ENCODE measurements around the gene MAGI2. TPM values are rescaled to one million over a fixed set of nuclear protein-coding genes. Genes with fewer than 3 reads are reported as not detected.

MAGI2 gene
- total RNA-seq, 1 experiment from 2014 or later, result 14.3 TPM

DNA sequence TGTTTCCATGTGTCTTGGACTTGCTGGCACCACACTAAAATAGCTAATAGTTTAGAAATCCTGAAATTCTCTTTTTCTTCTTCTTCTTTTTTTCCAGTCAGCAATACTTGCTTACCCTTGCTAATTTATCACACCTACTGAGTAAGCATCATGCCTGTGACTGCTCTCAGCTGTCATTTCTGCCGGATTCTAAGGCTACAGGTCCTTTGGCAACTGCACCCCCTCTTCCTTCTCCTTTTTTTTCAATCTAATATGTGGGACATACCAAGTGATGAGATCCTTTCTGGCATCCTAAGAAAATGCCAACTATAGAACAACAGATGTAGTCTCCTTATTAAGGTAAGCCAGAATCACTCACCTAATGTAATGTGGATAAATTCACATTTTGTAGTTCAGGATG, 444.7 kb downstream of the MAGI2 start:
- Histone ChIP-seq H2AFZ (ENCODE audit: low read length) (no peak overlapping the region), H3K9me3 (ENCODE audit: control insufficient read depth, low read depth, low read length) (no peaks in the 10 kb centered on the region), H2BK20ac (ENCODE audit: low read depth, low read length, poor library complexity, severe bottlenecking) (no peak overlapping the region), H2AK5ac (ENCODE audit: insufficient read length, low read length) (no peak overlapping the region), H3K27me3 (ENCODE audit: insufficient read depth, low read length) (no peaks in the 10 kb centered on the region), H4K8ac (replicated peaks; ENCODE audit: insufficient read length, low read depth, low read length) (no peak overlapping the region), H3K23me2 (ENCODE audit: insufficient read length, low read depth, low read length, poor library complexity, severe bottlenecking) (no peaks in the 10 kb centered on the region), H3K4me2 (ENCODE audit: insufficient read depth, insufficient read length, low read length) (no peak overlapping the region), H3K18ac (ENCODE audit: insufficient read length, low read depth, low read length) (no peak overlapping the region), H2BK120ac (ENCODE audit: low read depth, low read length, poor library complexity, severe bottlenecking) (no peak overlapping the region), H3K4me1 (ENCODE audit: insufficient read depth, low read length) (no peaks in the 10 kb centered on the region), H3K14ac (ENCODE audit: insufficient read depth, low read length) (no peak overlapping the region), H3T11ph (ENCODE audit: low read length) (no peak overlapping the region), H4K5ac (ENCODE audit: insufficient read length, low read depth, low read length) (no peak overlapping the region), H3K27ac (ENCODE audit: insufficient read length, low read depth, low read length) (no peak overlapping the region), H3K9ac (ENCODE audit: extremely low read depth, insufficient read length, low read length) (no peak overlapping the region), H3K4ac (ENCODE audit: low read depth, low read length) (no peak overlapping the region), H4K91ac (ENCODE audit: insufficient read length, low read depth, low read length) (no peak overlapping the region), H3K56ac (ENCODE audit: insufficient read length, low read depth, low read length) (no peak overlapping the region), H3K79me2 (ENCODE audit: insufficient read depth, low read length) (no peaks in the 10 kb centered on the region), H2BK5ac (ENCODE audit: insufficient read length, low read length) (no peak overlapping the region), H2BK12ac (ENCODE audit: insufficient read length, low read depth, low read length) (no peak overlapping the region), H3K79me1 (ENCODE audit: insufficient read depth, low read depth, low read length, poor library complexity, severe bottlenecking) (no peaks in the 10 kb centered on the region), H3K23ac (ENCODE audit: insufficient read length, low read depth, low read length) (no peak overlapping the region), H4K20me1 (ENCODE audit: control insufficient read depth, insufficient read depth, insufficient read length) (no peaks in the 10 kb centered on the region), H2BK15ac (ENCODE audit: low read depth, low read length) (no peak overlapping the region)
- no CpG with 5 or more reads among the region's 1 CpG for WGBS (ENCODE audit: extremely low coverage, insufficient read length, low lambda C conversion rate)
- H3K9me3 Mint-ChIP-seq, result no peaks in the 10 kb centered on the region
- H3K4me3 Mint-ChIP-seq, result no peak overlapping the region
- TF ChIP-seq, protein P1, sequence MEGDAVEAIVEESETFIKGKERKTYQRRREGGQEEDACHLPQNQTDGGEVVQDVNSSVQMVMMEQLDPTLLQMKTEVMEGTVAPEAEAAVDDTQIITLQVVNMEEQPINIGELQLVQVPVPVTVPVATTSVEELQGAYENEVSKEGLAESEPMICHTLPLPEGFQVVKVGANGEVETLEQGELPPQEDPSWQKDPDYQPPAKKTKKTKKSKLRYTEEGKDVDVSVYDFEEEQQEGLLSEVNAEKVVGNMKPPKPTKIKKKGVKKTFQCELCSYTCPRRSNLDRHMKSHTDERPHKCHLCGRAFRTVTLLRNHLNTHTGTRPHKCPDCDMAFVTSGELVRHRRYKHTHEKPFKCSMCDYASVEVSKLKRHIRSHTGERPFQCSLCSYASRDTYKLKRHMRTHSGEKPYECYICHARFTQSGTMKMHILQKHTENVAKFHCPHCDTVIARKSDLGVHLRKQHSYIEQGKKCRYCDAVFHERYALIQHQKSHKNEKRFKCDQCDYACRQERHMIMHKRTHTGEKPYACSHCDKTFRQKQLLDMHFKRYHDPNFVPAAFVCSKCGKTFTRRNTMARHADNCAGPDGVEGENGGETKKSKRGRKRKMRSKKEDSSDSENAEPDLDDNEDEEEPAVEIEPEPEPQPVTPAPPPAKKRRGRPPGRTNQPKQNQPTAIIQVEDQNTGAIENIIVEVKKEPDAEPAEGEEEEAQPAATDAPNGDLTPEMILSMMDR (conservative IDR thresholded peaks at IDR 0.05), result no peak
- H3K4me1 Mint-ChIP-seq, result no peaks in the 10 kb centered on the region
- H3K27me3 Mint-ChIP-seq (ENCODE audit: low read depth), result peaks cover 5% of the 10 kb centered on the region
- DNase-seq, result no peak
- no peaks in the 10 kb centered on the region for H3K36me3 Mint-ChIP-seq (ENCODE audit: insufficient read depth in 1 of 3, low read depth in 3 of 3)
- no peak overlapping the region for H3K27ac Mint-ChIP-seq
